GM18499 (cell line): ENCODE measurements around the gene NRN1L.
A peak's percentile ranks its signal among the peaks of the same experiment; 100 is the strongest.
"Not testable (repeated sequence)": the region's sequence is repeated elsewhere in the genome, so short reads cannot be mapped to it uniquely, and the experiment has no call there.

Source experiments
- ATAC-seq: cut with Tn5 transposase; IDR thresholded peaks from one replicate; pipeline ENCODE4 v1.9.1; 2021; ENCODE audit warnings: moderate number of reproducible peaks; ENCODE audit not compliant: insufficient read depth, unreplicated experiment

Gene NRN1L

DNA sequence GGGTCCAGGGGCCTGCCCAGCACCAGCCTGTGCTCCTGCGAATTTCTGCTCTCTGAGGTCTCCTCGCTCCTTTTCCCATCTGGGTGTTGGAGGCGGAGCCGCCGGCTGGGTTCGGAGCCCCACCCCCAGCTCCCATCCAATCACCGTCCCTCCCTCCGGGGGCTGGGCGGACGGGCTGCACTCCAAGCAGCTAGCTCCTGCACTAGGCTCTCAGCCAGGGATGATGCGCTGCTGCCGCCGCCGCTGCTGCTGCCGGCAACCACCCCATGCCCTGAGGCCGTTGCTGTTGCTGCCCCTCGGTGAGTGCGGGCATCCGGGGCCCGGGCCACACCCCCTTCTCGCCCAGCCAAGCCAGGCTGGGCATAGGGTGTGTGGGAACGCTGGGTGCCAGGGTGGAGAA is at the start of gene NRN1L:
Gene NRN1L (plus strand): TSS at position 202 of the 400 bp plus-strand sequence. CDS start 19 bp downstream, at position 221.
- ATAC-seq: no peak

DNA sequence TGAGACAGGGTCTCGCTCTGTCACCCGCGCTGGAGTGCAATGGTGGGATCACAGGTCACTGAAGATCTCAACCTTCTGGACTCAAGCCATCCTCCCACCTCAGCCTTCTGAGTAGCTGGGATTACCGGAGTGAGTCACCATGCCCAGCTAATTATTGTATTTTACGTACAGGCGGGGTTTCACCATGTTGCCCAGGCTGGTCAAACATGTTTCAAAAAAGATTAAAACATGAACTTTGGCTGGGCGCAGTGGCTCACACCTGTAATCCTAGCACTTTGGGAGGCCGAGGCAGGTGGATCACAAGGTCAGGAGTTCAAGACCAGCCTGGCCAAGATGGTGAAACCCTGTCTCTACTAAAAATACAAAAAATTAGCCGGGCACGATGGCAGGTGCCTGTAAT is 47.5 kb upstream of the NRN1L start:
- ATAC-seq: not testable (repeated sequence)

DNA sequence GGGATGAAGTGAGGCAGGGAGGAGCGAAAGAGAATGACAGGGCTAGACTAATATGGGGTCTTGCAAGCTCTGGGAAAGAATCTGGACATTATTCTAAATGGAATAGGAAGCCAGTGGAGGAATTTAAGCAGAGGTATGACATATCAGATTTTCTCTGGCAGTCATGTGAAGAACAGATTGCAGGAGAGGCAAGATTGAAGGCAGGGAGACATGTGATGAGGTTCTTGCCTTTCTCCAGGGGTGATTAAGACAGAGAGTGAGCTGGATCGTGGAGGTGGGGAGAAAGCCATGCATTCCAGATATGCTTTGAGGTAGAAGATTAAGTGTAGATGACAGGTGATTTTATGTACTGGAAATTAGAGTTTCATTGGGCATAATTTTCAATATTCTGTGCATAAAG is 46.9 kb upstream of the NRN1L start:
- no peak for ATAC-seq

DNA sequence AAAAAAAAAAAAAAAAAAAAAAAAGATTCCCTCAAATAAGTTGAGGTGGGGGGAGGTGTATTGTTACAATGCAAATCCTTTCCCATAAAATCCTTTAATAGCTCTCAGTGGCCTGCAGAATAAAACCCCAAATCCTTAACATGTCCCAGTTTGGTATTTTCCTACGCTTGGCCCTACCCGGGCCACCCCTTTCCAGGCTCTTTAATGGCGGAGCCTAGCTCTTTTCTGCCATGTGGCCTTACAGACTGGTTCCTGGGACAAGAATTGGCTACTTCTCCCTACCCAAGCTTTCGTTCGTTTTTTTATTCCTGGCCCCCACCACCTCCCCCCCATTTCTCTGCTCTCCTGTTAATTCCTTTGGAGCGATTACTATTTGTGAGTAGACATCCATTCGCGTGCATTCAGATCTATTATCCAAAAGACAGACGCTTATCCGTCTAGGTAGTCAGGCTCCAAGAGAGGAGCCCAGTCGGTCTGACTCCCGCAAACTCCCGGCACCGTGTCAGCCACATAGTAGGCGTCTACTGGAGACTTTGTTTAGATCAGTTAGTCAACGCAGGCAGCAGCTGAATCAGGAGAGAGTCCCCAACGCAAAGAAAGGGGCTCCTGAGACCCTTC is 43.4 kb upstream of the NRN1L start:
- no peak for ATAC-seq

DNA sequence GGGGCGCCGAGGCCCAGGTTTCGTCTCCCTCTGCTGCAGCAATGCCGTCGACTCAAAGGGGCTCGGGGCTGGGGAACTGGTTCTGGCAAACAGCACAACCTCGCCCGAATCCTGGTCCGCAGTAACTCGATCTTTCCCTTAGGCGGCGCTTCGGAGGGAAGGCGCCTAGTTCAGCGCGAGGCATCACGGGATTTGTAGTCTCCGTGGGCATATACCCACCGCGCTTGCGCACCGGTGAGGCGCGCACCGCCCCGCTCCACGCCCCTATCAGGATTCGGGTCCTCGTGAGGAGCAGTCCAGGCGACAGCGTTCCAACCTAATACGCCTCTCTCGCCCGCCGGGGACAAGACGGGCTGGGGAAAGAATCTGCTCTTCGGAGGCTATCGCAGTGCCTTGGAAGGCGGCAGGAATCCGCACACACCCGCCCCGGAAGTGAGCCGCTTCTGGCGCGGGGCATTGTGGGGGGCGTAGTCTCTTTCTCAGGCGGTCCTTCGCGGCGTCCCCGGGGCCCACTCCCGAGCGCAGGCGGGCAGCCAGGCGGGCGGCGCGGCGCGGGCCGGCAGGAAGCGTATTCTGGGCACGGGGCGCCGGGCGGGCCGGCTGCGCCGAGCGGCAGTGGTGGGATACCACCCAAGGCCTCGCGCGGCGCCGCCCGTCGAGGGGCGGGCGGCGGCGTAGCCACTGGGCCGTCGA is 42.7 kb upstream of the NRN1L start, which contains the start of gene THAP11:
Gene THAP11 (plus strand): TSS at position 505 of the 693 bp plus-strand sequence. CDS start 235 bp downstream, outside the sequence.
- ATAC-seq: peak; percentile 39

DNA sequence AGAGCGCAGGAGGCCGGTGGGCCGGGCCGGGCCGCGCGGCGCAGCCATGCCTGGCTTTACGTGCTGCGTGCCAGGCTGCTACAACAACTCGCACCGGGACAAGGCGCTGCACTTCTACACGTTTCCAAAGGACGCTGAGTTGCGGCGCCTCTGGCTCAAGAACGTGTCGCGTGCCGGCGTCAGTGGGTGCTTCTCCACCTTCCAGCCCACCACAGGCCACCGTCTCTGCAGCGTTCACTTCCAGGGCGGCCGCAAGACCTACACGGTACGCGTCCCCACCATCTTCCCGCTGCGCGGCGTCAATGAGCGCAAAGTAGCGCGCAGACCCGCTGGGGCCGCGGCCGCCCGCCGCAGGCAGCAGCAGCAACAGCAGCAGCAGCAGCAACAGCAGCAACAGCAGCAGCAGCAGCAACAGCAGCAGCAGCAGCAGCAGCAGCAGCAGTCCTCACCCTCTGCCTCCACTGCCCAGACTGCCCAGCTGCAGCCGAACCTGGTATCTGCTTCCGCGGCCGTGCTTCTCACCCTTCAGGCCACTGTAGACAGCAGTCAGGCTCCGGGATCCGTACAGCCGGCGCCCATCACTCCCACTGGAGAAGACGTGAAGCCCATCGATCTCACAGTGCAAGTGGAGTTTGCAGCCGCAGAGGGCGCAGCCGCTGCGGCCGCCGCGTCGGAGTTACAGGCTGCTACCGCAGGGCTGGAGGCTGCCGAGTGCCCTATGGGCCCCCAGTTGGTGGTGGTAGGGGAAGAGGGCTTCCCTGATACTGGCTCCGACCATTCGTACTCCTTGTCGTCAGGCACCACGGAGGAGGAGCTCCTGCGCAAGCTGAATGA is 42.0 kb upstream of the NRN1L start:
- no peak for ATAC-seq

DNA sequence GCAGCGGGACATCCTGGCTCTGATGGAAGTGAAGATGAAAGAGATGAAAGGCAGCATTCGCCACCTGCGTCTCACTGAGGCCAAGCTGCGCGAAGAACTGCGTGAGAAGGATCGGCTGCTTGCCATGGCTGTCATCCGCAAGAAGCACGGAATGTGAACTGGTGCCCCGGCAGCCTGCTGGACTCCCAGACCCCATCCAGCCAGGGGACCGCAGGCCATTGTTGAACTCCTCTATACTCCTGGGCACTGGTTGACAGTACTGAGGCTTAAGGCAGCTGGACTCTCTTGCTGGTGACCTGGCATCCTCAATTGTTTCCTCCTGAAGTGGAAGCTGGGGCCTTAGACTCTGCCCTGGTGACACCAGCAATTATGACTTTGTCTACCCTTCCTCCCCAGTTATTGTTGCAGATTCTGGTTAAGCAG is 41.3 kb upstream of the NRN1L start:
- ATAC-seq: no peak

DNA sequence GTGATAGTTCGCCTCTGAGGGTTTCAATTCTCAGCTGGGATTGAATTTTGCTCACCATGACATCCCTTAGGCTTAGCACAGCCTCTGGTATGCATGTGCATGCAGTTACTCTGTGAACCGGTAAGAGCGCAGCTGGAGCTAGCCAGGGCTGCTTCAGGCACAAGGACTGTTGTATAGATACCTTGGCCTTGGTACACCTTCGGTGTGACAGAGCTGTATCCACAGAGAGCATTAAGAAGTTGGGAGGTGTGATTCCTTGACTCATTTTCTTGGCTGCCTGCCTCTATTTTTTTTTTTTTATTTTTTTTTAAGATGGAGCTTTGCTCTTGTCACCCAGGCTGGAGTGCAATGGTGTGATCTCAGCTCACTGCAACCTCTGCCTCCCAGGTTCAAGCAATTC is 40.2 kb upstream of the NRN1L start:
- no peak for ATAC-seq

DNA sequence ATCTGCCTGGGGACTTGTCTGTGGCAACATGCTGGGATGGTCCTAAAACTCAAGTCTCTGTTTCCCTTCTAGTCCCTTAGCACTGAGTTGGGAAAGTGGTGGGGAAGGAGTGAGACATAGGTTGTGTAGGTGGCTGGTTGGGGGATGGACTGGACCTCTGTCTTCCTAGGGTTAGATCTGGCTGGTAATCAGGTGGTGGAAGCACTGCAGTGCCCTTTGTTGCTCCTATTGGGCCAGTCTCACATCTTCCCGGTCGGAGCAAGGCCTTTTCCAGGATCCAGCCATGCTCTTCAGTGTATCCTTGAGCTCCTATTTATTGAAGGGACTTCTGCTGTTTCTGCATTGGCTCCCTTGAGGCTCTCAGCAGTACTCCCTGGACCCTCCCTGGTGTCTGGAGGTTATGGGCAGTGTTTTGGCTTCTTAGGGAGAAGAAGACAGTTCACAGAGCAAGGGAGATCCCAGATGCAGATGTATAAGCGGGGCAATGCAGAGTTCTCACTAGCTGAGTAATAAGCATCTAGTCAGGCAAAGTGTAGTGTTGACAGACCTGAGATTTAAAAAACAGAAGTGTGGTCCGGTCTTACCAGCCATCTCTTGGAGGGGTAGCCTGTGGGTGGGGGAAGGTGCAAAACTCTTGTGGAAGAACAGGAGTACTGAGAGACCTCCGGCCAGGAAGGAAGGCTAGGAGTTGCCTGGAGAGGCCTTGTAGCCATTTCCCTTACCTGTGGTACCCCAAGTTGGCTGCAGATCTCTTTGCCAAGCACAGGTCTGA is 39.2 kb upstream of the NRN1L start:
- ATAC-seq: no peak

DNA sequence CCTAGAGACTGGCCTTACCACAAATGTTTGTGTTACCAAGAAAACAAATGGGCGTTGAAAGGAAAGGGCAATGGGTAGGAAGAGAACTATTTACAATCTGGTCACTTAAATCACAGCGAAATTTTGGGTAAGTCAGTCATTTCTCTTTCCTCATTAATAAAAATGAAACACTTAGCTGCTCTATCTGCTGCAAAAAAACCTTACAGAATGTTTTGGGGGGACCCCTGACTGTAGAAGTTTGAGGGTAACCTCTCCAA is 38.7 kb upstream of the NRN1L start:
- no peak for ATAC-seq

DNA sequence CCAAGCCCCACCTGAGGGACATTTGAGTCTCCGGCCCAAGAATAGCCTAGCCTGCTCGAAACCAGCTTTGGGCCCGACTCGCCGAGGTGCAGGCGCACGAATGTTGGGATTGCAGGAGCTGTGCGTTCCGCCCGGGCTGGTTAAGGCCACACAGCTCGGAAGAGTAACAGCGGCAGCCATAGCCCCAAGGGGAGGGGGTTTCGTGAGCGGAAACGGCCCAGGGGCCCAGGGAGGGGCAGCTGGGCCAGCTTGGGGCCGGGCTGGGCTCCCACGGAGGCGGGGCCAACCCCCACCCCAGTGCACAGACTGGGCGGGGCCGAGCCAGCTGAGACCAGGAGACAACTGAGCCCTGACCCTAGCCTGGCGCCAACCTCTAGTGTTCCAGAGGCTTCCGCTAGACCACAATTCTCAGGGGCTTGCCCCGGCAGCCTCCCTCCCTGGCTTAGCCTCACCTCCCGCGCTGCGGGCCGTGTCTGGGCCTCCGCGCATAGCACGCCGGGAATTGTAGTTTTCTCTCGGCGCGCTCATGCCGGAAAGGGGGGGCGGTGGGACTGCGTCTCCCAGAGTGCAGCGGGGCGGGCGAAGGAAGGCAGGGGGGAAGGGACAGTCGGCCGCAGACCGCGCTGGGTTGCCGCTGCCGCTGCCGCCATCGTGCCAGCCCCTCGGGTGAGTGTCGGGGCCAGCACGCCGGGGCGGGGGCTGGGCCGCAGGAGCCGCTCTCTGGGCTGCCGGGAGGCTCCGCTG is 38.2 kb upstream of the NRN1L start, which contains the start of gene NUTF2:
Gene NUTF2 (plus strand): TSS at position 614 of the 744 bp plus-strand sequence. CDS start 18,198 bp downstream, outside the sequence.
- ATAC-seq: peak; percentile 44

DNA sequence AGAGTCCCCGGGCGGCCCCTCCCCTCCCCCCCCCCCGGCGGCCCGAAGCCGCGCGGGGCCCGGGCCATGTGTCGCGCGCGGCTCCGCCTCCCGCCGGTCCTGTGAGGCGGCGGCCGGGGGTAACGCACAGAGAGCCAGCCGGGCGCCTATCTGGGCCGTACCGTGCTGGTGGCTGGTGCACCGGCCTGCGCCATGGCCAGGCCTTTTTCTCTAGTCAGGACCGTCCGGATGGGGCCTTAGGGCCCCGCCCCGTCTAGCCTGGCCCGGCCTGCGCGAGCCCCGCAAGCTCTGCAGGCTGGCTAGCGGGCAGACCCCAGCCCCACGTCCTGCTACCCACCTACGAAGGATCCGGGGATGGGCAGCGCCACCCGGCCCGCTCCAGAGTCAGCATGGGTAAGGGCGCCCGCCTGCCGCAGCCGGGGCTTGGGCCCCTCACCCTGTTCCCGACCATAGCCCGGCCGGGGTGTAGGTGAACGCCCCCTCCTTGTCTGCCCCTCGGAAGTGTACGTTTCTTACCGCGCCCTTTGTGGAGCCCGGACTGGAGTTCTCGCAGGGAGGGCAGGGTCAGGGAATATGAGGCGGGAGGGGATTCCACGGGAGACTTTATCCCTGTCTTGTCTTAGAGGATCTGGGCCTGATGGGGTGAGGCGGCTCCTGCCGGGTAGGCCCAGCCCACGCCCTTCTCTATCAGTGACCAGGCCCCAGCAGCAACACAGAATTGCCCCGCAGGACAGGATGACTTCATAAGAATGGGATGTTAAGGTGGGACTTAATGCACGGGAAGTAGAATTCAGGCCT is 37.4 kb upstream of the NRN1L start, which contains the start of gene CENPT:
Gene CENPT (minus strand): TSS at position 630 of the 798 bp plus-strand sequence. CDS start 13,834 bp downstream, outside the sequence.
- ATAC-seq: peak; percentile 16

DNA sequence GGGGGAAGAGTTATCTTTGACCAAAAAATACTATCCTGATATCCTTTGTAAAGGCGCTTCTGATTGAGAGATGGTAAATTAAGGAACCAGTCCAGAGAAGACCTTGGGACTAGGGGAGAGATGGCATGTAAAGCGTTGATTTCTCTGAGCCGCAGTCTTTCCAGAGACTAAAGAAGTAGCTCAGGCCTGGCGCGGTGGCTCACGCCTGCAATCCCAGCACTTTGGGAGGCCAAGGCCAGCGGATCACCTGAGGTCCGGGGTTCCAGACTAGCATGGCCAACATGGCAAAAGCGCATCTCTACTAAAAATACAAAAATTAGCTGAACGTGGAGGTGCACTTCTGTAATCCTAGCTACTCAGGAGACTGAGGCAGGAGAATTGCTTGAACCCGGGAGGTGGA is 36.6 kb upstream of the NRN1L start:
- no peak for ATAC-seq

DNA sequence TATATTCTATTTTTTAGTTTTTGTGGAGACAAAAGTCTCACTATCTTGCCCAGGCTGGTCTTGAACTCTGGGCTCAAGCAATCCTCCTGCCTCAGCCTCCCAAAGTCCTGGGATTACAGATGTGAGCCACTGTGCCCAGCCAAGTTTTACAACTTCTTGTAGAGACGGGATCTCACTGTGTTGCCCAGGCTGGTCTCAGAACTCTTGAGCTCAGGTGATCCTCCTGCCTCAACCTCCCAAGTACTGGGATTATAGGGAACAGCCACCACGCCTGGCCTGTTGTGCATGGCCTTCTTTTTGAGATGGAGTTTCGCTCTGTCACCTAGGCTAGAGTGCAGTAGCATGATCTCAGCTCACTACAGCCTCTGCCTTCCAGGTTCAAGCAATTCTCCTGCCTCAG is 31.0 kb upstream of the NRN1L start:
- no peak for ATAC-seq

DNA sequence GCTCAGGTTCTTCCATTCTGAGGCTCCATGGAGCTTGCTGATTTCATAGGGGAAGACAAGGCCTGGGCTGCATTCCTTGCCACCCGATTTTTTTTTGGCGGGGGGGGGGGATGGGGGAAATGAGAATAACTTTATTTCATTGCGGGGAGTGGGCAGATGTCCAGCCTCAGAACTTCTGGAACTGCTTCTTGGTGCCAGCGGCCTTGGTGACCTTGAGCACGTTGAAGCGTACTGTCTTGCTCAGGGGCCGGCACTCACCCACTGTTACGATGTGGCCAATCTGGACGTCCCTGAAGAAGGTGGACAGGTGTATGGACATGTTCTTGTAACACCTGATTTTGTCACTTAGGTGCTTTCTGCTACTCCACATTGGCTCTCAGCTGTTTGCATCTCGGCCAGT is 28.9 kb upstream of the NRN1L start:
- no peak for ATAC-seq

DNA sequence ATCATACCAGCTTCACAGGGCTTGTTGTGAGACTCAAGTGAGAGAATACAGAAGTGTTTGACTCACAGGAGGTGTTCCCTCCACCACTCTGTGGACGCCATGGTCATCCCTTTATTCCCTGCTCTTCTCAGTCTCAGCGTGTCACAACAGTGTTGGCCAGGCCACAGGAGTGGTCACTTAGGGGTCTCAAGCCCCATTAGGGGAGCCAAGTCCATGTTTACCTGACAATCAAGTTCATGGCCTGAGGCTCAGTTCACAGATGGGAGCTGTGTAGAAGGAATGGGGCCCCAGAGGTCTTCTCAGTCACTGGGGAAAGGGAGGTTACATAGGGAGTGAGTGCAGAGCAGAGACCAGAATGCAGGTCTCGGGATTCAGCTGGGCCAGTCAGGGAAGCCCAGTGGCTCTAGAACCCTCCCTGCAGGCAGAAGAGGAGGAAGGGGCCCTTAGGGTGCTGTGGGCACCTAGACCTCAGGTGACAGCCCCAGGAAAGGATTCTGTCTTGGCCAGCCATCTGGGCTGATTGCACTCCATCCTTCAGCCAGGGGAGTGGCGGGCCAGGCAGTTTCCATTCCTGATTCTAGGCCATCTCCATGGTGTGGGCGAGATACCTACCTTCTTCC is 27.6 kb upstream of the NRN1L start:
- ATAC-seq: no peak

DNA sequence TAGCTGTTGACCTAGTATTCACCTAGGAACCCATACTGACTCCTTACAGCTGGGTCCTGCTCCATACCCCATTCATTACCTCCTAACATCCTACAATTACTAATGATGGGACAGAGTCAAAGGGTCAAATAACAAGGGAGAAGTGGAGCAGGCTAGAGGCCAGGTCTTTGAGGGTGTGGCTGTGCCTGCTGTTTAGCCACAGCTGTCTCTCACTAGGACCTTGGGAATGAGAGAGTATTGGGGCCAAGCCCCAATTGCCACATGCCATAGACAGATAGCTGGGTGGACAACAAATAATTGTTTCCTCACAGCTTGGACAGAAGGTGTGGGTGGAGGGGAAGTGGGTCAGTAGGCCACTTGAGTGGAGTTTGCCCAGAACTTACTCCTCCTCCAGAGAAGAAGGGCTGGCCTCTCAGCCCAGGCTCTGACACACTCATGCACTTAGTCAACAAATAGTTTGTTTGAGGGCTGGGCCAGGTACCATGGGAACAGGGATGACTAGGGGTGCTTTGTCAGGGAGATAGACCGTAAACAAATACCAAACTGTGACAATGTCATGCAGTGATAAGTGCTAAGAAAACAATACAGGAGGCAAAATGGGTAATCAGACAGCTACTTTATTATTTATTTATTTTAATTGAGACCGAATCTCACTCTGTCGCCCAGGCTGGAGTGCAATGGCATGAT is 27.0 kb upstream of the NRN1L start:
- ATAC-seq: no peak

DNA sequence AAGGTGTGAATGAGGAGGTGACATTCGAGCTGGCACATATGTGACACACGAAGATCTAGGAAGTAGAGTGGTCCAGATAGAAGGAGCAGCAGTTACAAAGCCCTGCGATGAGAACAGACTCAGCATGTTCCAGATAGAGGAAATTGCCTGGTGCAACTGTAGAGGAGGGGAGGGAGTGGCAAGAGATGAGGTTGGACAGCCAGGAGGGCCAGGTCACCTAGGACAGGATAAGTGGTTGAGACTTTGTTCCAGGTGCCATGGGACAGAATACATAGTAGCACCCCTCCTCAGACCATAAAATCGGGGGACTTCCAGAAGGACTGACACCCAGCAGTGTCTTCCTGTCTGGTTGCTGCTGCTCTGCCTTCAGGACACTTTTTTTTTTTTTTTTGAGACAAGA is 26.2 kb upstream of the NRN1L start:
- no peak for ATAC-seq
